Left renal pelvis (tissue), 4 donors: ENCODE results near the gene NHP2. TPM values are rescaled to one million over a fixed set of nuclear protein-coding genes. Genes with fewer than 3 reads are reported as not detected.
A peak's percentile ranks its signal among the peaks of the same experiment; 100 is the strongest.
"Not testable (repeated sequence)": the region's sequence is repeated elsewhere in the genome, so short reads cannot be mapped to it uniquely, and the experiment has no call there.

Experiments
- DNase-seq, 4 donors: peaks; one replicate each; pipeline ENCODE4 v3.0.0-alpha.2; 2013; ENCODE audit warnings: low read depth in 4 of 4, low spot score in 3 of 4
- polyA plus RNA-seq, 4 donors: library from polyadenylated mRNA; unstranded; fragments of 120-200 nt; gene quantifications; one replicate each; pipeline ENCODE4 v1.2.1, GENCODE V29; 2013; ENCODE audit not compliant: insufficient read length in 4 of 4

Gene NHP2
- polyA plus RNA-seq = 100 to 1,000 TPM in 1 of 4 donors, 10 to 100 TPM in 3; 68.8 to 120 (median 96.9) TPM

GRCh38 chr5:178153530-178154340 is at the start of gene NHP2:
Gene NHP2, minus strand, starts transcription at chr5:178153885. Its CDS starts 68 bp downstream, at chr5:178153817.
- peak; percentile 97 to 99 (median 98) for DNase-seq

- DNase-seq = no peak
Observed at GRCh38 chr5:178202541-178202940, 48.9 kb upstream of the NHP2 start.

GRCh38 chr5:178201927-178202235 is 48.2 kb upstream of the NHP2 start:
- no peak for DNase-seq

- no peak for DNase-seq
Observed at GRCh38 chr5:178201221-178201926, 47.7 kb upstream of the NHP2 start.

GRCh38 chr5:178199581-178200434 is 46.1 kb upstream of the NHP2 start:
- no peak for DNase-seq

GRCh38 chr5:178198706-178199105 is 45.0 kb upstream of the NHP2 start:
- DNase-seq = no peak

GRCh38 chr5:178198151-178198550 is 44.5 kb upstream of the NHP2 start:
- not testable (repeated sequence) for DNase-seq

- no peak for DNase-seq
Observed at GRCh38 chr5:178196986-178197385, 43.3 kb upstream of the NHP2 start.

GRCh38 chr5:178196281-178196812 is 42.7 kb upstream of the NHP2 start:
- no peak for DNase-seq

GRCh38 chr5:178194026-178194425 is 40.3 kb upstream of the NHP2 start:
- no peak for DNase-seq

- DNase-seq = no peak
Observed at GRCh38 chr5:178193251-178193809, 39.6 kb upstream of the NHP2 start.

GRCh38 chr5:178192787-178193186 is 39.1 kb upstream of the NHP2 start:
- DNase-seq = no peak

GRCh38 chr5:178192244-178192643 is 38.6 kb upstream of the NHP2 start:
- DNase-seq = no peak

GRCh38 chr5:178191661-178192060 is 38.0 kb upstream of the NHP2 start:
- no peak for DNase-seq

- no peak for DNase-seq
Observed at GRCh38 chr5:178189433-178189832, 35.7 kb upstream of the NHP2 start.

GRCh38 chr5:178187014-178187413 is 33.3 kb upstream of the NHP2 start, which contains the start of gene GMCL2:
Gene GMCL2, minus strand, starts transcription at chr5:178187371. Its CDS starts 72 bp downstream, at chr5:178187299.
- DNase-seq = no peak

GRCh38 chr5:178186427-178186826 is 32.7 kb upstream of the NHP2 start:
- DNase-seq = no peak

- DNase-seq = no peak
Observed at GRCh38 chr5:178182158-178182876, 28.6 kb upstream of the NHP2 start.

- DNase-seq = no peak
Observed at GRCh38 chr5:178180141-178180863, 26.6 kb upstream of the NHP2 start.
